T47D (cell line): ENCODE data around the gene ALDH3B2.
"Not testable (repeated sequence)": the region's sequence is repeated elsewhere in the genome, so short reads cannot be mapped to it uniquely, and the experiment has no call there.

Experiments
- DNase-seq, 2 experiments: peaks; one replicate each; pipeline versions ENCODE4 v3.0.0 to v3.0.0-alpha.2; 2011 to 2012; ENCODE audit warnings: low read depth in 1 of 2, low spot score in 1 of 2
- JUND ChIP-seq: IDR thresholded peaks from 2 replicates; pipeline ENCODE4 v1.6.1; 2012; ENCODE audit warnings: low read depth
- in situ Hi-C: cut with HindIII; loops from 2 replicates; pipeline ENCODE4 v1.10.0; 2016; ENCODE audit warnings: low sequenced_read_pairs, low pct_unique_long_range_greater_than_20kb

The ALDH3B2 gene

GRCh38 chr11:67620621-67621020 lies 53.8 kb downstream of the ALDH3B2 start:
- in situ Hi-C loops, DNase-seq: not testable (repeated sequence)

- in situ Hi-C loops, DNase-seq: not testable (repeated sequence)
Measured at GRCh38 chr11:67619683-67620618, 54.5 kb downstream of the ALDH3B2 start.

- DNase-seq, in situ Hi-C loops: not testable (repeated sequence)
Measured at GRCh38 chr11:67618901-67619659, 55.3 kb downstream of the ALDH3B2 start.

GRCh38 chr11:67617243-67617953 lies 57.0 kb downstream of the ALDH3B2 start:
- in situ Hi-C loops = no loop called here

GRCh38 chr11:67616431-67617242 lies 57.8 kb downstream of the ALDH3B2 start:
- TF ChIP-seq JUND = no peak
- no peak for DNase-seq
- in situ Hi-C loops = no loop called here

More at GRCh38 chr11:67617243-67617953, 57.0 kb downstream of the ALDH3B2 start:
- DNase-seq = no peak
- TF ChIP-seq JUND = no peak

GRCh38 chr11:67615728-67616430 lies 58.5 kb downstream of the ALDH3B2 start:
- no peak for DNase-seq
- no peak for TF ChIP-seq JUND
- in situ Hi-C loops = no loop called here

- peak in 1 of 2 experiments; percentile 65 for DNase-seq
- no peak for TF ChIP-seq JUND
- in situ Hi-C loops = no loop called here
Measured at GRCh38 chr11:67614730-67615714, 59.4 kb downstream of the ALDH3B2 start.

- in situ Hi-C loops = no loop called here
- no peak for TF ChIP-seq JUND
- peak in 1 of 2 experiments; percentile 74 for DNase-seq
Measured at GRCh38 chr11:67613960-67614715, 60.3 kb downstream of the ALDH3B2 start.

- in situ Hi-C loops = no loop called here
- no peak for DNase-seq
- TF ChIP-seq JUND = no peak
Measured at GRCh38 chr11:67613313-67613959, 61.0 kb downstream of the ALDH3B2 start.
